ENCODE results near the gene CENPV. TPM values are rescaled to one million over a fixed set of nuclear protein-coding genes. Genes with fewer than 3 reads are reported as not detected.

The CENPV gene
- total and polyA plus RNA-seq, 2 of the 13 experiments (the other 11 are each of a cell fraction or from before 2014, with no cell fraction given): 193 to 292 TPM

DNA sequence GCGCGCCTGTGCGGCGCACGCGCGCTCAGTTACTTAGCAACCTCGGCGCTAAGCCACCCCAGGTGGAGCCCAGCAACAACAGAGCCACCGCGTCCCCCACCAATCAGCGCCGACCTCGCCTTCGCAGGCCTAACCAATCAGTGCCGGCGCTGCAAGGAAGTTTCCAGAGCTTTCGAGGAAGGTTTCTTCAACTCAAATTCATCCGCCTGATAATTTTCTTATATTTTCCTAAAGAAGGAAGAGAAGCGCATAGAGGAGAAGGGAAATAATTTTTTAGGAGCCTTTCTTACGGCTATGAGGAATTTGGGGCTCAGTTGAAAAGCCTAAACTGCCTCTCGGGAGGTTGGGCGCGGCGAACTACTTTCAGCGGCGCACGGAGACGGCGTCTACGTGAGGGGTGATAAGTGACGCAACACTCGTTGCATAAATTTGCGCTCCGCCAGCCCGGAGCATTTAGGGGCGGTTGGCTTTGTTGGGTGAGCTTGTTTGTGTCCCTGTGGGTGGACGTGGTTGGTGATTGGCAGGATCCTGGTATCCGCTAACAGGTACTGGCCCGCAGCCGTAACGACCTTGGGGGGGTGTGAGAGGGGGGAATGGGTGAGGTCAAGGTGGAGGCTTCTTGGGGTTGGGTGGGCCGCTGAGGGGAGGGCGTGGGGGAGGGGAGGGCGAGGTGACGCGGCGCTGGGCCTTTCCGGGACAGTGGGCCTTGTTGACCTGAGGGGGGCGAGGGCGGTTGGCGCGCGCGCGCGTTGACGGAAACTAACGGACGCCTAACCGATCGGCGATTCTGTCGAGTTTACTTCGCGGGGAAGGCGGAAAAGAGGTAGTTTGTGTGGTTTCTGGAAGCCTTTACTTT is 27.6 kb upstream of the CENPV start, which contains the start of gene UBB (continued):
- TF ChIP-seq, protein P1, sequence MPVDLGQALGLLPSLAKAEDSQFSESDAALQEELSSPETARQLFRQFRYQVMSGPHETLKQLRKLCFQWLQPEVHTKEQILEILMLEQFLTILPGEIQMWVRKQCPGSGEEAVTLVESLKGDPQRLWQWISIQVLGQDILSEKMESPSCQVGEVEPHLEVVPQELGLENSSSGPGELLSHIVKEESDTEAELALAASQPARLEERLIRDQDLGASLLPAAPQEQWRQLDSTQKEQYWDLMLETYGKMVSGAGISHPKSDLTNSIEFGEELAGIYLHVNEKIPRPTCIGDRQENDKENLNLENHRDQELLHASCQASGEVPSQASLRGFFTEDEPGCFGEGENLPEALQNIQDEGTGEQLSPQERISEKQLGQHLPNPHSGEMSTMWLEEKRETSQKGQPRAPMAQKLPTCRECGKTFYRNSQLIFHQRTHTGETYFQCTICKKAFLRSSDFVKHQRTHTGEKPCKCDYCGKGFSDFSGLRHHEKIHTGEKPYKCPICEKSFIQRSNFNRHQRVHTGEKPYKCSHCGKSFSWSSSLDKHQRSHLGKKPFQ (CRISPR knock-in tag; IDR thresholded peaks at IDR 0.05; ENCODE audit: insufficient replicate concordance): peak; percentile 86
- TF ChIP-seq SCMH1 (CRISPR knock-in tag; IDR thresholded peaks at IDR 0.05; ENCODE audit: borderline replicate concordance): no peak
- no peak for TF ChIP-seq ATRX (CRISPR knock-in tag; IDR thresholded peaks at IDR 0.05; ENCODE audit: borderline replicate concordance)
- peak; percentile 52; the same call in 1 of the 2 replicates for TF ChIP-seq ZBTB20 (CRISPR knock-in tag; IDR thresholded peaks at IDR 0.05; ENCODE audit: borderline replicate concordance, low read depth)
- TF ChIP-seq PCBP1 (IDR thresholded peaks at IDR 0.05; ENCODE audit: borderline replicate concordance, low read depth, low read length): peak; percentile 100
- TF ChIP-seq SOX6 (IDR thresholded peaks at IDR 0.05): no peak
- 0 out of 2 replicates have a peak, but pooled peaks have one; percentile 8 for TF ChIP-seq SOX6 (CRISPR knock-in tag; IDR thresholded peaks at IDR 0.05)
- TF ChIP-seq, protein P2, sequence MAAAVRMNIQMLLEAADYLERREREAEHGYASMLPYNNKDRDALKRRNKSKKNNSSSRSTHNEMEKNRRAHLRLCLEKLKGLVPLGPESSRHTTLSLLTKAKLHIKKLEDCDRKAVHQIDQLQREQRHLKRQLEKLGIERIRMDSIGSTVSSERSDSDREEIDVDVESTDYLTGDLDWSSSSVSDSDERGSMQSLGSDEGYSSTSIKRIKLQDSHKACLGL (CRISPR knock-in tag; IDR thresholded peaks at IDR 0.05): 0 out of 2 replicates have a peak, but pooled peaks have one; percentile 57
- no peak; the same call in 1 of the 2 replicates for TF ChIP-seq EED (CRISPR knock-in tag; IDR thresholded peaks at IDR 0.05)
- TF ChIP-seq ZFP1 (CRISPR knock-in tag; IDR thresholded peaks at IDR 0.05): no peak
- no peak for TF ChIP-seq ZBTB21 (CRISPR knock-in tag; IDR thresholded peaks at IDR 0.05)
- TF ChIP-seq ZC3H13 (CRISPR knock-in tag; IDR thresholded peaks at IDR 0.05): peak; percentile 52; the same call in 1 of the 2 replicates
- TF ChIP-seq ZNF607 (CRISPR knock-in tag; IDR thresholded peaks at IDR 0.05; ENCODE audit: borderline replicate concordance): peak; percentile 86
- TF ChIP-seq ASH2L (IDR thresholded peaks at IDR 0.05; ENCODE audit: insufficient read length, low read depth, low read length): peak; percentile 96
- TF ChIP-seq, protein P3, sequence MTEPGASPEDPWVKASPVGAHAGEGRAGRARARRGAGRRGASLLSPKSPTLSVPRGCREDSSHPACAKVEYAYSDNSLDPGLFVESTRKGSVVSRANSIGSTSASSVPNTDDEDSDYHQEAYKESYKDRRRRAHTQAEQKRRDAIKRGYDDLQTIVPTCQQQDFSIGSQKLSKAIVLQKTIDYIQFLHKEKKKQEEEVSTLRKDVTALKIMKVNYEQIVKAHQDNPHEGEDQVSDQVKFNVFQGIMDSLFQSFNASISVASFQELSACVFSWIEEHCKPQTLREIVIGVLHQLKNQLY (CRISPR knock-in tag; IDR thresholded peaks at IDR 0.05): no peak
- no peak for TF ChIP-seq ZNF292 (CRISPR knock-in tag; IDR thresholded peaks at IDR 0.05; ENCODE audit: borderline replicate concordance, low read depth)
- TF ChIP-seq, protein P4, sequence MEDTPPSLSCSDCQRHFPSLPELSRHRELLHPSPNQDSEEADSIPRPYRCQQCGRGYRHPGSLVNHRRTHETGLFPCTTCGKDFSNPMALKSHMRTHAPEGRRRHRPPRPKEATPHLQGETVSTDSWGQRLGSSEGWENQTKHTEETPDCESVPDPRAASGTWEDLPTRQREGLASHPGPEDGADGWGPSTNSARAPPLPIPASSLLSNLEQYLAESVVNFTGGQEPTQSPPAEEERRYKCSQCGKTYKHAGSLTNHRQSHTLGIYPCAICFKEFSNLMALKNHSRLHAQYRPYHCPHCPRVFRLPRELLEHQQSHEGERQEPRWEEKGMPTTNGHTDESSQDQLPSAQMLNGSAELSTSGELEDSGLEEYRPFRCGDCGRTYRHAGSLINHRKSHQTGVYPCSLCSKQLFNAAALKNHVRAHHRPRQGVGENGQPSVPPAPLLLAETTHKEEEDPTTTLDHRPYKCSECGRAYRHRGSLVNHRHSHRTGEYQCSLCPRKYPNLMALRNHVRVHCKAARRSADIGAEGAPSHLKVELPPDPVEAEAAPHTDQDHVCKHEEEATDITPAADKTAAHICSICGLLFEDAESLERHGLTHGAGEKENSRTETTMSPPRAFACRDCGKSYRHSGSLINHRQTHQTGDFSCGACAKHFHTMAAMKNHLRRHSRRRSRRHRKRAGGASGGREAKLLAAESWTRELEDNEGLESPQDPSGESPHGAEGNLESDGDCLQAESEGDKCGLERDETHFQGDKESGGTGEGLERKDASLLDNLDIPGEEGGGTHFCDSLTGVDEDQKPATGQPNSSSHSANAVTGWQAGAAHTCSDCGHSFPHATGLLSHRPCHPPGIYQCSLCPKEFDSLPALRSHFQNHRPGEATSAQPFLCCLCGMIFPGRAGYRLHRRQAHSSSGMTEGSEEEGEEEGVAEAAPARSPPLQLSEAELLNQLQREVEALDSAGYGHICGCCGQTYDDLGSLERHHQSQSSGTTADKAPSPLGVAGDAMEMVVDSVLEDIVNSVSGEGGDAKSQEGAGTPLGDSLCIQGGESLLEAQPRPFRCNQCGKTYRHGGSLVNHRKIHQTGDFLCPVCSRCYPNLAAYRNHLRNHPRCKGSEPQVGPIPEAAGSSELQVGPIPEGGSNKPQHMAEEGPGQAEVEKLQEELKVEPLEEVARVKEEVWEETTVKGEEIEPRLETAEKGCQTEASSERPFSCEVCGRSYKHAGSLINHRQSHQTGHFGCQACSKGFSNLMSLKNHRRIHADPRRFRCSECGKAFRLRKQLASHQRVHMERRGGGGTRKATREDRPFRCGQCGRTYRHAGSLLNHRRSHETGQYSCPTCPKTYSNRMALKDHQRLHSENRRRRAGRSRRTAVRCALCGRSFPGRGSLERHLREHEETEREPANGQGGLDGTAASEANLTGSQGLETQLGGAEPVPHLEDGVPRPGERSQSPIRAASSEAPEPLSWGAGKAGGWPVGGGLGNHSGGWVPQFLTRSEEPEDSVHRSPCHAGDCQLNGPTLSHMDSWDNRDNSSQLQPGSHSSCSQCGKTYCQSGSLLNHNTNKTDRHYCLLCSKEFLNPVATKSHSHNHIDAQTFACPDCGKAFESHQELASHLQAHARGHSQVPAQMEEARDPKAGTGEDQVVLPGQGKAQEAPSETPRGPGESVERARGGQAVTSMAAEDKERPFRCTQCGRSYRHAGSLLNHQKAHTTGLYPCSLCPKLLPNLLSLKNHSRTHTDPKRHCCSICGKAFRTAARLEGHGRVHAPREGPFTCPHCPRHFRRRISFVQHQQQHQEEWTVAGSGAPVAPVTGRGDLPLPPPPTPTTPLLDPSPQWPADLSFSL (CRISPR knock-in tag; IDR thresholded peaks at IDR 0.05): no peak
- TF ChIP-seq KDM3A (CRISPR knock-in tag; IDR thresholded peaks at IDR 0.05; ENCODE audit: low read depth): no peak
- TF ChIP-seq ZNF660 (CRISPR knock-in tag; IDR thresholded peaks at IDR 0.05; ENCODE audit: borderline replicate concordance, low read depth): no peak

Measured in HepG2 (cell line).